HCT116 (cell line): ENCODE data around the gene ZNF544.

Source experiments
- EGR1 ChIP-seq: IDR thresholded peaks from 2 replicates; pipeline ENCODE4 v1.6.1; 2012; ENCODE audit warnings: low read depth
- EZH2 ChIP-seq: fragments of 200-600 bp; sonication (generic); IDR thresholded peaks from 2 replicates; pipeline ENCODE4 v1.6.1; 2017; ENCODE audit warnings: antibody characterized with exemption, mixed run types
- JUND ChIP-seq: IDR thresholded peaks from 2 replicates; pipeline ENCODE4 v1.6.1; 2012
- POLR2A ChIP-seq: IDR thresholded peaks from 2 replicates; pipeline ENCODE4 v1.7.0; 2011; ENCODE audit warnings: borderline replicate concordance; ENCODE audit not compliant: insufficient read depth, insufficient read length; ENCODE audit errors: extremely low read depth
- POLR2AphosphoS5 ChIP-seq: IDR thresholded peaks from 2 replicates; pipeline ENCODE4 v1.6.1; 2011; ENCODE audit warnings: mild to moderate bottlenecking, low read depth, low read length, moderate library complexity
- RAD21 ChIP-seq: IDR thresholded peaks from 2 replicates; pipeline ENCODE4 v1.6.1; 2012; ENCODE audit warnings: low read depth, mild to moderate bottlenecking
- REST ChIP-seq: IDR thresholded peaks from 2 replicates; pipeline ENCODE4 v1.6.1; 2012; ENCODE audit warnings: low read depth
- SP1 ChIP-seq: IDR thresholded peaks from 2 replicates; pipeline ENCODE4 v1.6.1; 2012; ENCODE audit warnings: low read depth
- YY1 ChIP-seq: IDR thresholded peaks from 2 replicates; pipeline ENCODE4 v1.6.1; 2011; ENCODE audit warnings: low read length, low read depth, moderate library complexity, mild to moderate bottlenecking; ENCODE audit not compliant: insufficient replicate concordance; ENCODE audit errors: extremely low read depth
- TF ChIP-seq, protein P1 (sequence below), 3 experiments: fragments of 200-600 bp in 1 of 3; sonication (generic) in 1 of 3; IDR thresholded peaks in 2 of 3; conservative IDR thresholded peaks in 1 of 3; 2 replicates each; pipeline ENCODE4 v1.5.1; 2012 to 2017; ENCODE audit warnings: low read depth in 2 of 3, low read length in 2 of 3, antibody characterized with exemption in 1 of 3, borderline replicate concordance in 1 of 3, control low read depth in 1 of 3, mild to moderate bottlenecking in 1 of 3, mixed read lengths in 1 of 3, mixed run types in 1 of 3, moderate library complexity in 1 of 3; ENCODE audit not compliant: insufficient read depth in 1 of 3

GRCh38 chr19:58279925-58280316 is 51.2 kb downstream of the ZNF544 start:
- TF ChIP-seq POLR2A: no peak
- TF ChIP-seq, protein P1, sequence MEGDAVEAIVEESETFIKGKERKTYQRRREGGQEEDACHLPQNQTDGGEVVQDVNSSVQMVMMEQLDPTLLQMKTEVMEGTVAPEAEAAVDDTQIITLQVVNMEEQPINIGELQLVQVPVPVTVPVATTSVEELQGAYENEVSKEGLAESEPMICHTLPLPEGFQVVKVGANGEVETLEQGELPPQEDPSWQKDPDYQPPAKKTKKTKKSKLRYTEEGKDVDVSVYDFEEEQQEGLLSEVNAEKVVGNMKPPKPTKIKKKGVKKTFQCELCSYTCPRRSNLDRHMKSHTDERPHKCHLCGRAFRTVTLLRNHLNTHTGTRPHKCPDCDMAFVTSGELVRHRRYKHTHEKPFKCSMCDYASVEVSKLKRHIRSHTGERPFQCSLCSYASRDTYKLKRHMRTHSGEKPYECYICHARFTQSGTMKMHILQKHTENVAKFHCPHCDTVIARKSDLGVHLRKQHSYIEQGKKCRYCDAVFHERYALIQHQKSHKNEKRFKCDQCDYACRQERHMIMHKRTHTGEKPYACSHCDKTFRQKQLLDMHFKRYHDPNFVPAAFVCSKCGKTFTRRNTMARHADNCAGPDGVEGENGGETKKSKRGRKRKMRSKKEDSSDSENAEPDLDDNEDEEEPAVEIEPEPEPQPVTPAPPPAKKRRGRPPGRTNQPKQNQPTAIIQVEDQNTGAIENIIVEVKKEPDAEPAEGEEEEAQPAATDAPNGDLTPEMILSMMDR (IDR thresholded peaks at IDR 0.05 in 2 of 3, conservative IDR thresholded peaks at IDR 0.05 in 1 of 3; ENCODE audit: borderline replicate concordance in 1 of 3, insufficient read depth in 1 of 3, low read depth in 2 of 3, low read length in 2 of 3): no peak
- TF ChIP-seq POLR2AphosphoS5: no peak
- no peak for TF ChIP-seq EZH2
- no peak for TF ChIP-seq REST
- TF ChIP-seq RAD21: no peak
- TF ChIP-seq EGR1: no peak
- no peak for TF ChIP-seq JUND
- no peak for TF ChIP-seq YY1
- no peak for TF ChIP-seq SP1
